KBM-7 (cell line): Measurements from ENCODE around the gene ARPC1B.
"Not testable (repeated sequence)": the region's sequence is repeated elsewhere in the genome, so short reads cannot be mapped to it uniquely, and the experiment has no call there.

Source experiments
- DNase-seq: peaks from one replicate; pipeline ENCODE4 v3.0.0-alpha.2; 2015
- in situ Hi-C: fragments of 300-500 bp; cut with MboI; formaldehyde crosslinking; loops from 2 replicates; pipeline ENCODE4 v1.14.3; 2020; ENCODE audit warnings: low sequenced_read_pairs, low pct_unique_long_range_greater_than_20kb, mixed read lengths

ARPC1B gene

GRCh38 chr7:99385564-99385963, 11.0 kb downstream of the ARPC1B start:
- no peak for DNase-seq
- in situ Hi-C loops, result no loop called here

- peak; percentile 73 for DNase-seq
- in situ Hi-C loops, result no loop called here
Observed at GRCh38 chr7:99386584-99387238, 12.2 kb downstream of the ARPC1B start.

- in situ Hi-C loops, DNase-seq: not testable (repeated sequence)
Observed at GRCh38 chr7:99387239-99387635, 12.7 kb downstream of the ARPC1B start.

GRCh38 chr7:99387912-99388311, 13.4 kb downstream of the ARPC1B start:
- in situ Hi-C loops, result no loop called here

GRCh38 chr7:99389772-99390171, 15.2 kb downstream of the ARPC1B start:
- no peak for DNase-seq
- in situ Hi-C loops, result no loop called here

More at GRCh38 chr7:99387912-99388311, 13.4 kb downstream of the ARPC1B start:
- no peak for DNase-seq

GRCh38 chr7:99390941-99391602, 16.5 kb downstream of the ARPC1B start:
- no peak for DNase-seq
- in situ Hi-C loops, result no loop called here

- DNase-seq, result no peak
- in situ Hi-C loops, result no loop called here
Observed at GRCh38 chr7:99392046-99392445, 17.5 kb downstream of the ARPC1B start.

- in situ Hi-C loops, result no loop called here
Observed at GRCh38 chr7:99392659-99393354, 18.3 kb downstream of the ARPC1B start.

GRCh38 chr7:99393355-99394187, 19.0 kb downstream of the ARPC1B start:
- in situ Hi-C loops, result no loop called here
- no peak for DNase-seq

More at GRCh38 chr7:99392659-99393354, 18.3 kb downstream of the ARPC1B start:
- DNase-seq, result no peak

- DNase-seq, result no peak
- in situ Hi-C loops, result no loop called here
Observed at GRCh38 chr7:99394188-99394502, 19.6 kb downstream of the ARPC1B start.

GRCh38 chr7:99395616-99396327, 21.2 kb downstream of the ARPC1B start:
- DNase-seq, result no peak
- in situ Hi-C loops, result no loop called here

GRCh38 chr7:99396418-99397296, 22.1 kb downstream of the ARPC1B start:
- no peak for DNase-seq
- in situ Hi-C loops, result no loop called here

- in situ Hi-C loops, result no loop called here
- no peak for DNase-seq
Observed at GRCh38 chr7:99397297-99397983, 22.9 kb downstream of the ARPC1B start.

GRCh38 chr7:99398891-99399445, 24.4 kb downstream of the ARPC1B start:
- in situ Hi-C loops, result no loop called here
- no peak for DNase-seq

GRCh38 chr7:99399597-99399996, 25.1 kb downstream of the ARPC1B start:
- DNase-seq, result no peak
- in situ Hi-C loops, result no loop called here

GRCh38 chr7:99402854-99403253, 28.3 kb downstream of the ARPC1B start:
- DNase-seq, result no peak
- in situ Hi-C loops, result no loop called here

- in situ Hi-C loops, result no loop called here
Observed at GRCh38 chr7:99403764-99404163, 29.2 kb downstream of the ARPC1B start.

More at GRCh38 chr7:99403764-99404163, 29.2 kb downstream of the ARPC1B start:
- no peak for DNase-seq
